ENCODE results near the gene CMPK2.
"Not testable (repeated sequence)": the region's sequence is repeated elsewhere in the genome, so short reads cannot be mapped to it uniquely, and the experiment has no call there.

The CMPK2 gene, protein sequence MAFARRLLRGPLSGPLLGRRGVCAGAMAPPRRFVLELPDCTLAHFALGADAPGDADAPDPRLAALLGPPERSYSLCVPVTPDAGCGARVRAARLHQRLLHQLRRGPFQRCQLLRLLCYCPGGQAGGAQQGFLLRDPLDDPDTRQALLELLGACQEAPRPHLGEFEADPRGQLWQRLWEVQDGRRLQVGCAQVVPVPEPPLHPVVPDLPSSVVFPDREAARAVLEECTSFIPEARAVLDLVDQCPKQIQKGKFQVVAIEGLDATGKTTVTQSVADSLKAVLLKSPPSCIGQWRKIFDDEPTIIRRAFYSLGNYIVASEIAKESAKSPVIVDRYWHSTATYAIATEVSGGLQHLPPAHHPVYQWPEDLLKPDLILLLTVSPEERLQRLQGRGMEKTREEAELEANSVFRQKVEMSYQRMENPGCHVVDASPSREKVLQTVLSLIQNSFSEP

DNA sequence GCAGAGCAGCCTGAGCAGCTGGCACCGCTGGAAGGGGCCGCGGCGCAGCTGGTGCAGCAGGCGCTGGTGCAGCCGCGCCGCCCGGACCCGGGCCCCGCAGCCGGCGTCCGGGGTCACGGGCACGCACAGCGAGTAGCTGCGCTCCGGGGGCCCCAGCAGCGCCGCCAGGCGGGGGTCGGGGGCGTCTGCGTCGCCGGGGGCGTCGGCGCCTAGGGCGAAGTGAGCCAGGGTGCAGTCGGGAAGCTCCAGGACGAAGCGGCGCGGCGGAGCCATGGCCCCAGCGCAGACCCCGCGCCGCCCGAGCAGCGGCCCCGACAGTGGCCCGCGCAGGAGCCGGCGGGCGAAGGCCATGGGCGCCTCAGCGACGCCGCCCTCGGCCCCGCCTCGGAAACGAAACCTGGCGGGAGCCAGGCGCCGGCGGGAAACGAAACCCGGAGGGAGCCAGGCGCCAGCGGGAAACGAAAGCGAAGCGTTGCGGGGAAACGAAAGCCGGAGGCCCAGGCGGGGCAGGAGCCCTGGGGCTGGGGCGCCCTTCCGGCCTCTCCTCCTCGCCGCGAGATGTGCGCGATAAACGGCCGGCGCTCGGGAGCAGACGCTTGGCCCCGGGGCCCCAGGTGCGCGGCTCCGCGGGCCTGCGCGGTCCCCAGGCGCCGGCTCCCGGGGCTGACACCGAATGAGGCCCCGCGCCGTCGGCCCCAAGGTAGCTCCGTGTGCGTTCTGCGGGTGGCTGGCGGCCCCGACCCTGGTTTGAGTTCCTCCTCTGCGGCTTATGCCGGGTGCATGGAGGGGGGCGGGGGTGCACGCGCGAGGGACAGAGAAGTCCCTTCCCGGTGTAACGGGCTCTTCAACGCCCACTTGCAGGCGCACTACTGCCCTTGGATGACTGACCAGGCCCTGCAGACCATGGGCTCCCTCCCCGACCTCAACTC, at the start of gene CMPK2:
Gene CMPK2, minus strand, starts transcription at position 562 of the 929 bp plus-strand sequence. Its CDS starts 211 bp downstream, at position 351.
- DNase-seq, result peak in 1 of 2 experiments; percentile 71

DNA sequence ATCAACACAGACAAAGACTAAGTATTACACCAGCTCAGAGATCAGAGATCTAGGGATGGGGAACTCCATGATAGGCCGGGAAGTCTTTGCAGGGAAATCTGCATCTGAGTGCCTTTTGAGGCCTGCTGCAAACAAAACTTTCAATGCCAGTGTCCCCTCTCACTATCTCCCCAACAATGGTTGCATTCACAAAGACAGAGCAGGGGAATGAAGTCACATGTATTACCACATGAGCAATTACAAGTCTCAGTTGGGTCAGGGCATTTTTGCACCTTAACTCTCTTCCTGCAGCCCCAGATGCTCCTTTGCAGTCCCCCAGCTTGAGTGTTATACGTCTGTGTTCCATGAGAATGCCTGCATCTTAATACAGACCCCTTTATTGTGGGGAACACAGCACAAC, 49.7 kb upstream of the CMPK2 start:
- no peak for DNase-seq

DNA sequence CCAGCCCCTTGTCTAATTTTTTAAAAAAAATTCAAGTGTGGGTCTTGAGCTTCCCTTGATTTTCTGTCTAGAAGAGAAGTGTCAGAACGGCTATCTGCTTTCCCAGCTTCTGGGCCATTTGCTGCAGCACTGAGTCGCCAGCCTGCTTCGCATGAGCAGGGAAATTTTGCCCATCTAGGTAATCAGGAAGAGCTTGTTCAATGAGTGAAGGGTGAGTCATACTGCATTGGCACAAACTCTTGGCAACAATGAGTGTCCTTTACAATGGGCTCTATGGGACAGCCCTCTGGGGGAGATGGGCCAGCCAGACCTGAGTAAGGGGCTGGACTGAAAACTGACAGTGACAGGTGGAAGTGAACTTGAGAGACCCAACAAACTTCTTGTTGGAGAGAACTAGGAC, 49.1 kb upstream of the CMPK2 start:
- no peak for DNase-seq

DNA sequence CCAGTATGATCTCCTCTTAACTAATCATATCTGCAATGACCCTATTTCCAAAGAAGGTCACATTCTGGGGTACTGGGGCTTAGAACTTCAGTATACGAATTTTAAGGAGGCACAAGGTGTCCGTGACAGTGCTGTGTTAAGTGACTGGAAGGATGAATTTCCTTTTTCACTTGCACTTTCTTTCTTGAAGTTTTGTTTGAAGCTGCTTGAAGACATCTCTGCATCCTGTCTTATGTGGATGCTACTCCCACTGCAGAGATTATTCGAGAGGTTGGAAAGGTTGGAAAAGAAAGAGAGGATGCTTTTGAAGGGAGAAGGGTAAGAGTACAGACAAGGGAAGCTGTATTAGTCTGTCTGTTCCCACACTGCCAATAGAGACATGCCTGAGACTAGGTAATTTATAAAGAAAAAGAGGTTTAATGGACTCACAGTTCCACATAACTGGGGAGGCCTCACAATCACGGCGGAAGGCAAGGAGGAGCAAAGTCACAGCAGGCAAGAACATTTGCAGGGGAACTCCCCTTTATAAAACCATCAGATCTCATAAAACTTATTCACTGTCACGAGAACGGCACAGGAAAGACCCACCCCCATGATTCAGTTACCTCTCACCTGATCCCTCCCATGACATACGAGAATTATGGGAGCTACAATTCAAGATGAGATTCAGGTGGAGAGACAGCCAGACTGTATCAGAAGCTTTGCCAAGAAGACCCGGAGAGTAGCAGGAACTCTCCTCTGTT, 47.9 kb upstream of the CMPK2 start:
- DNase-seq, result no peak

DNA sequence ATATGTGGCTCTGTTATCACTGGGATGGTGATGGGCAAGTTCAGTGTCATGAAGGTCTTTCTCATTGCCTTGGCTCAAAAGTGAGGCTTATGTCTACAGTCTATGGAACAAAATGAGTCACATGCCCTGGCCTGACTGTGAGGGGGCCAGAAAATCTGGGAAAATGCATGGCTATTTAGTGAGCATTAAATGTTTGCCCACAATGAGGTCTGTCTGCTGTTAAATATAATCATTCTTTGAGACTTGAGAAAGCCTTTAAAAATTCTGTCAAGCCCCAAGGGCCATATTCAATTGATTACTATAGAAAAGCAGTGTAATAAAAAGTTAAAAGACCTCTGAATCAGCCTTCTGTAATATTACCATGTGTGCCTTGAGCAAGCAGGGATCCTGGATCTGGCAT, 46.0 kb upstream of the CMPK2 start:
- DNase-seq, result no peak

DNA sequence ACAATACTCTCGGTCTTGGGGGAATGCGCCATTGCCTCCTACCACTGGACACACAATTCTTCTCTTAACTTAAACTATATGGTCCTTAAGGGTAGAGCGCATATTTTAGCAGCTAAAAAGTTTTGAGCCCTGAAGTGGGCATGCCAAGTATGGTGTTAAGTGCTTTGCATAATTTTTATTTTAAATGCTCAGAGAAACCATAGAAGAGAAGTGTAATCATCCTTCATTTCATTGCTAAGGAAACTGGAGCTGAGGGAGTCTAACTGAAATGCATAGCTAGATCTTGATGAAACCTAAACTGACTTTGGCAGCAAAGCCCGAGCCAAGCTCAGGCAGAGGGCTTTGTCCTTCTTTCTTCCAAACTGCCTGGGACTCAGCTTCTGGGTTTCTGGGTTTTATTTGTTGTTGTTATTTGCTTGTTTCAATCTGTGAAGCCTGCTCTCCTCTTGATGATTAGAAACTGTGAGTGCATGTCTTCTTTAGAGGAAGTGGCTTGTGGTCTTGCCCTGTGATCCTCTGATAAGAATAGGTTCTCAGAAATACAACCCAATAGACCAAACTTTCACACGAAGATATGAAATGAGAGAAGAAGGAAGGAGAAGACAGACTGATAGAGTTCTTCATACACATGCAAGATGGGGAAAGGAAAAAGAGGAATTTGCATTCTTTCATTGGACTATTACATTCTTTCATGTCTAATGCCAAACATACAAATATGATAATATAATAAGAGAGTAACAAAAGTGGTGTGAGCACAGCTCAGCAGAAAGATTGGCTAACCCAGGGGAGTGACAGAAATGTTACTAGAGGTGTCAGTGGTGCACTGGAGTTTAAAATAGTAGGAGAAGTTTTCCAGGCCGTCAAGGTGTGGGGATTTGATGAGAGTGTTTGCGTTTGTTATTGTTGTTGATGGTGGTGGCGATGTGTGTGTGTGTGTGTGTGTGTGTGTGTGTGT, 44.0 kb upstream of the CMPK2 start:
- DNase-seq, result no peak

DNA sequence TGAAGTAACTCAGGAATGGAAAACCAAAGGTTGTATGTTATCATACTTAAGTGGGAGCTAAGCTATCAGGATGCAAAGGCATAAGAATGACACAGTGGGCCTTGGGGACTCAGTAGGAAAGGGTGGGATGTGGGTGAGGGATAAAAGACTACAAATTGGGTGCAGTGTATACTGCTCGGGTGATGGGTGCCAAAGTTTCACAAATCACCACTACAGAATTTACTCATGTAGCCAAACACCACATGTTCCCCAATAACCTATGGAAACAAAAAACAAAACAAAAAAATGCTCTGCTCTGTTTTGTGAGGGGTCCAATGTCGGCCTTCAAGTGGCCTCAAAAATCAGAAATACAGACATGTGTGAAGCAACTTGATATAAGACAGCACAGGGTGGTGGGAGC, 42.6 kb upstream of the CMPK2 start:
- no peak for DNase-seq

DNA sequence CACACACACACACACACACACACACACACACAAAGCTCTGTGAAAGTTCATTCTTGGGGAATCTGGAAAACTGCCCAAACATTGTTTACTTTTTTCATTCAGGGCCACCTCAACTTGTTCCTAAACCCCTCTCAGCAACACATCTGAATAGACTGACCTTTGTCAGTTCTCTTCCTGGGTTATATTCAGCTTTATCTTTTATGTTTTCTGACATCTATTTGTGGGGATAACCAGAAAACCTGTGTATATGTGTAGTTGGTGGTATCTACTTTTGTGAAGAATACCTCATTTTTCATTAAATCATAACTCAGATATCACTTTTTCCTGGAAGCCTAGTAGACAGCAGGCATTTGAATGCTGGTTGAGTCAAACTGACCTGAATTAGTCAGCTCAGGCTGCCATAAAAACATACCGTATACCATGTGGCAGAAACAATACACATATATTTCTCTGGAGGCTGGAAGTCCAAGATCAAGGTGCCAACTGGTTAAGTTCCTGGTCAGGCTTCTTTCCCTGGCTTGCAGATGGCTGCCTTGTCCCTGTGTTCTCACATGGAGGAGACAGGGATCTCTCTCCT, 40.5 kb upstream of the CMPK2 start:
- no peak for DNase-seq

DNA sequence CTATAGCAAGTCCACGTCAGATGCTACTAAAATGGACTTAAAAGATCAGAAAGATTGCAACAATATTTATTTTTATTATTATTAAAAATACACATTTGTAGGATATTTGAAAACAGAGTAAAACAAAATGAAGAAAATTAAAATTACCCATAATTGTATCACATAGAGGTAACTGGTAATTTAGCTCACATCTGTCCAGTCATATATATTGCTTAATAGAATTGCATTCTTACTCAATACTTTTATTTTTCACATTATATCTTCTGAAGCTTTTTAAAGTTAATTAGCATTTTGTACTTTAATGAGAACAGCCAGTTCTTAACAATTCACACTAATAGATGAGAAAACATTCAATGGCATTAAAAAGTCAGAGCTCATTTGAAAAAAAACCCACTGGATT, 40.0 kb upstream of the CMPK2 start:
- DNase-seq, result no peak

DNA sequence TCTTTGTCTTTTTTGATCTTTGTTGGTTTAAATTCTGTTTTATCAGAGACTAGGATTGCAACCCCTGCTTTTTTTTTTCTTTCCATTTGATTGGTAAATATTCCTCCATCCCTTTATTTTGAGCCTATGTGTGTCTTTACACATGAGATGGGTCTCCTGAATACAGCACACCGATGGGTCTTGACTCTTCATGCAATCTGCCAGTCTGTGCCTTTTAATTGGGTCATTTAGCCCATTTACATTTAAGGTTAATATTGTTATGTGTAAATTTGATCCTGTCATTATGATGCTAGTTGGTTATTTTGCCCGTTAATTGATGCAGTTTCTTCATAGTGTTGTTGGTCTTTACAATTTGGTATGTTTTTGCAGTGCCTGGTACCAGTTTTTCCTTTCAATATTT, 36.9 kb upstream of the CMPK2 start:
- DNase-seq, result not testable (repeated sequence)

DNA sequence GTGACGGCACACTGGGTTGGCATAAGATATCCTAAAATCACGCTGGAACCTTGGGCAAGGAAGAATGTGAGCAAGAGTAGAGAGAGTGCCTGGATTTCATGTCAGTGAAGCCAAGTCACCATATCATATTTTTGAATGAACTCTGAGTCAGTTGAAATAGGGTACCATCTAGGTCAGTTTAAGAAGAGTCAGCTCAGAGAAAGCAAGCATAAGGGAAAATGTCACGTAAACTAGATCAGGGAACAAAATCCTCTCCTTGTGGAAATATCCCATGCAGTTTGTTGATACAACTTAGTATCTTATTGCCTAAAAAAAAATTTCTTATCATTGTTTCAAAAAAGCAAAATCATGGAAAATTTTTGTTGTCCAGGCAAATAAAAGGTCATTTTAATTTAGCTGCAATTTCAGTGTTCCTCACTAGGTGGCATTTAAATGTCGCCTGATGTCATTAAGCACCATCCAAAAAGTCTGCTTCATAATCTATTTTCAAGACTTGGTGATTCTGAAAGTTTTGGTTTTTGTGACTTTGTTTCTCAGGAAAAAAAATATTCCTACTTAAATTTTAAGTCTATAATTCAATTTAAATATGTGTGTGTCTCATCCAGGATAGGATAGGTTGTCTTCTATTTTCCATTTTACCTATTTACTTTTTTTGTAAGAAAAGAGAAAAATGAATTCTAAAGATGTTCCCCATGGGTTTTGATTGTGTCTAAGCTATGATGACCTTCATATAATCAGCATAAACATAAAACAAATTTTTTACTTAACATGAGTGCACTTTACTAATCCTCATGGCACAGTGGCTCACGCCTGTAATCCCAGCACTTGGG, 31.4 kb upstream of the CMPK2 start:
- DNase-seq, result peak in 1 of 2 experiments; percentile 44

DNA sequence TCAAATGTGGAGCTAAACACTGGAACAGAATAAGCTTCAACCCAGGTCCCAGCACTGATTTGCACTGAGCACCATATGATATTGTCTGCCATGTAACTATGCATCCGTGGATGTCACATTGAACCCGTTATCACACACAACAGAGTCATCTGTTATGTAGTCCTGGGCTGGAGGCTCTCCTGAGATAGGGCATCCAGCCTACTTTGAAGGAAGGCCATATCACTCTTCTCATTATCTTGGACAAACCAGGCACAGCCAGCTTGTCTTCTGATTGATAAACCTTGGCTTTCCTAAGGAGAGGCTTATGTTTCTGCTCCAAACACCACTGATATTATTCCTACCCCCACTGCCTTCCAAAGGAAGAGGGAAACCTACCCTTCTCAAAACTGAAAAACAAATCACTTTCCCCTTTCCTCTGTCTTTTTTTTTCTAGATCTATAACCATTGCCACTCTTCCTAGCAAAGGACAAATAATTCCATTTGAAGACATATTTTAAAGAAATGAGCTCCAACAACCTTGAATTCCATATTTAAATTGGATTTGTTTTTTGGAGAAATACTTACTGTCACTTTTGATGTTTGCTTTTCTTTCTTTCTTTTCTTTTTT, 28.3 kb upstream of the CMPK2 start:
- no peak for DNase-seq

DNA sequence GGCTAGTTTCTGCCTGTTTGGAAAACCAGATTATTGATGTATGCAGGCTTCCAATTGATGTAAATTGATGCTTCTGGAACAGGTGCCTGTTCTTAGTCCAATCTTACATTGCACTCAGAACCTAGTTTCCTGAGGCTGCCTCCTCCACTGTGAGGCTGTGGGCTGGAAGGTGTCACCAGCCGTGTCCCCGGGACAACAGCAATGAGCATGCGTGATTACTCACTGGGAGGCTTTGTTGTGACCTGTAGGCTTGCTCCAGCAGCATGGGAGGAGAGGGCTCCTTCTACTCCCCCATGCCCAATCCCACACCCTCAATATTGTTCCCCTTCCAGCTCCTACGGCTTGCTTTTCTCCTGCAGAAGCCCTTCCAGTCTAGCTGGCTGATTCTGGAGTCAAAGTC, 23.0 kb upstream of the CMPK2 start:
- no peak for DNase-seq

DNA sequence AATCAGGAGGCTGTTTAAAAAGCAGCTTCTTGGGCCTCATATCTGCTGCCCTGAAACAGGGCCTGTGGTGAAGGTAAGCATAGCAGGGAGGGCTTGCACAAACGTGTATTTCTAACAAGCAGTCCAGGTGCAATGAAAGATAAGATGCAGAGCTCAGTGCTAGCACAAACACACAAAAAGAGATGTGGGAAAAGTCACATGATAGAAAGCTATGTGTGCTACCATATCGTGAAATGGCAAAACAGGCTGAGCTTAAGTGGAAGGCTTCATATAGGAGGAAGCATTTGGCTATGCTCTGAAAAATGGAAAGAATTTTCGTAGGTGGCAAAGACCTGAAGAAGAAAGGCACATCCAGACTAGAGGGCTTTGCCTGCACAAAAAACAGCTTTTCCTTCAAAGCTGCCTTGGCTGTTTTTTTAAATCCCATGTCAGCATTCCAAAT, 22.1 kb upstream of the CMPK2 start:
- no peak for DNase-seq

DNA sequence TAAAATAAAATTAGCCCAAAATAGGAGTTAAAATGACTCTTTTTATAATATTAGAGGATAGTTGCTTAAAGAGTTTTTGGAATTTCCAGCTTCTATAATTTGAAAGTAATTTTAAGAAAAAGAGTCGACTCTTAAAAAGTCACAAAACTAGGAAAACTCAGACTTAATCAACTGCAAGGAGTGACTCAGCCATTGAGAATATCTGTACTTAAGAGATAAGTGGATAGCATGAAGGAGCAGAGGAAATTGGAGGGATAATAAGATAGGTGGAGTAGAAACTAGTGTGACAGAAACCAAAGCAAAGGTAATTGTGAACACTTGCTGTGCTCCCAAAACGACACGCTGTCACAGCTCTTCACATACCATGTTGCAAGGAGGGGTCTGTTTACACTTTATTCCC, 20.3 kb upstream of the CMPK2 start:
- DNase-seq, result no peak

DNA sequence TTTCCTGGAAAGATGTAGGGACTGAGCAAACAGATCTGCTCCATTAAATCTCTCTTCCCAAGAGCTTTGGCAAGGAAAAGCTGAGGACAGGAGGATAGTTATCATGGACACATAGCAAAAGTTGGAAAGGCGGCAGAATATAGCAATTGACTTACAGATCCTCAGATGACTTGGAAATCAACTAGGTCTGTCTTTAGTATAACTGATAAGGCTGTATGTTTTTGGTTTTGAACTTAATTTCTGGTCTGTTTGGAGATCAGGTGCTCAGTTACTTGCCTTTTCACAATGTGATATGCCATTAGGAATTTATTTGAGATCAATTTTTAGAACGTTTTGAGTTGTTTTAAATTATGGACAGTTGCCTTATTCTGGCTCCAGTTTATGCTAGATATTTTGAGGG, 19.8 kb upstream of the CMPK2 start:
- DNase-seq, result no peak

DNA sequence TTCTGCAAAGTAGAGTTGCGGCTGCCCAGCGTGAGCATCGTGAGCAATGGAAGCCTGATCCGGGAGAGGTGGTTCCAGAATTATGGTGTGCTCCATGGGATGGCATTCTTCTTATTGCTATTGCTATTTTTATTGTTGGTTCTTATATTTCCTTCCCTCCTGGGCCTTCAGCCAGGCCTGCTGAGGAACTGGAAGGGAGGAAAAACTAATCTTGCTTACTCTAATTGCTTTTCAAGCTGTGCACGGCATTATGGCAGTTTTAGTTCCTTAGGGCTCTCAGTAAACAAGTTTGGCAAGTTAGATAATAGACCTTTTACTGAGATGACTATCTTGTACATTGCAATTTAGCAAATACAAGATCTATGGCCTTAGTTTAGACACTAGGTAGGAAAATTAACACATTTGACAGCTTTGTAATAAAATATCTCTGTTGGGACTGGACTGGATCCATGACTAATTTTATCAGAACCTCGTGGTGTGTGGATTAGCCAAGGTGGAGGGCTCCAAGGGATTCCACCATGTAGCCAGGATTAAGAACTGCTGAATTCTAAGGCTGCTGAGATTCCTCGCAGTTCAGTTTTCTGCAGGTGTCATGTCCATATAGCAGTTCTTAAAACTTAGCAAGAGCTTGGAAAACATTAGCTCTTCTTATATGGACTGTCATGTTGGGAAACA, 17.9 kb upstream of the CMPK2 start:
- DNase-seq, result no peak

DNA sequence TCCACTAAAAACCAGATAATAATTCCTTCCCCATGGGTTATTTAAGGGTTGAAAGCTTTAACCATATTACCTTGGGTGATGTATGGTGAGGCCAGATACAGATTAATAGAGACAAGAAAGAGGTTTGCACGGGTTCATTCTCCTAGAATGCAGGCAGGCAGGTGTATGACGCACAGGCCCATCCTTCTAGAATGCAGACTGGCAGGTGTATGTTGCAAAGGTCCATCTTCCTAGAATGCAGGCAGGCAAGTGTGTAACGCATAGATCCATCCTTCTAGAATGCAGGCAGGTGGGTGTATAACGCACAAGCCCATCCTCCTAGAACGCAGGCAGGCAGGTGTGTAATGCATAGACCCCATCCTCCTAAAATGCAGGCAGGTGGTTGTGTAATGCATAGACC, 15.8 kb upstream of the CMPK2 start:
- no peak for DNase-seq

DNA sequence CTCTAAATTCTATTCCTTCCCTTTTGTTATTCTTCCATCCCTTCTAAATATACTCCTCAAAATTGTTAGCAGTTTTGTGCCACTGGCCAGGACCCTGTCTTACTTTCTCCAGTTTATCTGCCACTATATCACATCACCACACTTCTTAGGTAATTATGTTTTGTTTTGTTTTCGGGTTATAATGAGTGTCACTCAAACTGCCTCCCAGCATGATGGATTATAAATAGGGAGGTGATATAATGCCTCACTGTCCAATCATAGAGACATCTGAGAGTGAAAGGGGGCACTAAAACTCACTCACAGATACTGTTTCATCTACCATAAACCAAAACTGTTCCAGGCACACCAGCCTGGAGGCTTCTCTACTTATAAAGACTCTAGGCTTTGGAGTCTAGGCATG, 15.3 kb upstream of the CMPK2 start:
- DNase-seq, result no peak

All from NCI-H526 (cell line).